B cell (primary cell): ENCODE results near the gene DIS3L2. TPM values are rescaled to one million over a fixed set of nuclear protein-coding genes. Genes with fewer than 3 reads are reported as not detected.

Source experiments
- ATAC-seq: fragments of 200-7000 bp; cut with Tn5 transposase; one replicate; pipeline ENCODE4 v1.10.0; 2021; ENCODE audit warnings: low read depth, mild to moderate bottlenecking, moderate number of reproducible peaks, moderate library complexity
- CTCF ChIA-PET: fragments of 350-600 bp; sonication (Branson Sonifier 250); formaldehyde crosslinking; loops from one replicate; lab custom pipeline; 2021; ENCODE audit warnings: antibody characterized with exemption, inconsistent platforms; lab: Charles Lee
- POLR2A ChIA-PET: fragments of 350-600 bp; sonication (Branson Sonifier 250); formaldehyde crosslinking; loops from one replicate; lab custom pipeline; 2021; ENCODE audit warnings: antibody characterized with exemption; lab: Charles Lee
- DNase-seq: peaks from one replicate; pipeline ENCODE4 v3.0.0; 2013
- H2AFZ ChIP-seq: 2 replicates; pipeline ENCODE4 v1.6.1; 2012; ENCODE audit warnings: mild to moderate bottlenecking, low read depth, low read length; ENCODE audit not compliant: insufficient read depth, poor library complexity, severe bottlenecking
- H3K27ac ChIP-seq, 2 donors: 1 replicate in 1 of 2; 2 replicates in 1 of 2; pipeline ENCODE4 v1.5.1; 2012 to 2013; ENCODE audit warnings: low read length in 2 of 2, mild to moderate bottlenecking in 2 of 2, moderate library complexity in 1 of 2
- H3K27me3 ChIP-seq, 4 experiments: fragments of 200-600 bp in 1 of 4; sonication (generic) in 1 of 4; replicated peaks in 1 of 4; 1 replicate in 2 of 4; 2 replicates in 2 of 4; pipeline versions ENCODE4 v1.6.1 to v1.7.0; 2013 to 2016; ENCODE audit warnings: low read length in 3 of 4, mild to moderate bottlenecking in 2 of 4, mixed read lengths in 1 of 4, moderate library complexity in 1 of 4; ENCODE audit not compliant: insufficient read depth in 4 of 4, control insufficient read depth in 3 of 4; ENCODE audit errors: control extremely low read depth in 1 of 4
- H3K36me3 ChIP-seq, 2 experiments: replicated peaks in 1 of 2; 1 replicate in 1 of 2; 2 replicates in 1 of 2; pipeline versions ENCODE4 v1.6.1 to v1.7.1; 2013; ENCODE audit warnings: low read length in 1 of 2; ENCODE audit not compliant: insufficient read depth in 2 of 2, control insufficient read depth in 1 of 2; ENCODE audit errors: control extremely low read depth in 1 of 2, extremely low read depth in 1 of 2
- H3K4me1 ChIP-seq, 2 donors: fragments of 200-600 bp in 1 of 2; sonication (generic) in 1 of 2; 1 replicate in 1 of 2; 2 replicates in 1 of 2; pipeline versions ENCODE4 v1.5.1 to v1.6.1; 2013 to 2017; ENCODE audit warnings: low read length in 2 of 2; ENCODE audit not compliant: control insufficient read depth in 2 of 2, insufficient read depth in 2 of 2
- H3K4me2 ChIP-seq: replicated peaks from 2 replicates; pipeline ENCODE3; 2012; ENCODE audit warnings: mild to moderate bottlenecking, low read depth, low read length; ENCODE audit not compliant: poor library complexity, severe bottlenecking
- H3K4me3 ChIP-seq, 5 experiments: fragments of 200-600 bp in 1 of 5; sonication (generic) in 1 of 5; 1 replicate in 3 of 5; 2 replicates in 2 of 5; pipeline versions ENCODE4 v1.5.1 to v1.7.0; 2011 to 2016; ENCODE audit warnings: low read length in 4 of 5, mild to moderate bottlenecking in 4 of 5, low read depth in 2 of 5, control low read depth in 1 of 5, moderate library complexity in 1 of 5; ENCODE audit not compliant: insufficient read depth in 1 of 5; ENCODE audit errors: control extremely low read depth in 1 of 5, extremely low read depth in 1 of 5
- H3K79me2 ChIP-seq: fragments of 200-600 bp; sonication (generic); one replicate; pipeline ENCODE4 v1.6.0; 2016; ENCODE audit warnings: low read length; ENCODE audit not compliant: control insufficient read depth, insufficient read depth
- H3K9ac ChIP-seq: fragments of 200-600 bp; sonication (generic); 2 replicates; pipeline ENCODE4 v1.6.1; 2017; ENCODE audit warnings: mild to moderate bottlenecking, low read length, moderate library complexity
- H3K9me3 ChIP-seq, 3 donors: one replicate each; pipeline versions ENCODE4 v1.6.1 to v1.7.1; 2013; ENCODE audit warnings: low read length in 2 of 3; ENCODE audit not compliant: control insufficient read depth in 2 of 3, insufficient read depth in 1 of 3; ENCODE audit errors: control extremely low read depth in 1 of 3
- H4K20me1 ChIP-seq: 2 replicates; pipeline ENCODE4 v1.6.0; 2012; ENCODE audit warnings: mild to moderate bottlenecking, low read length; ENCODE audit not compliant: insufficient read depth, control insufficient read depth, poor library complexity, severe bottlenecking
- H3K27ac Mint-ChIP-seq: one replicate; pipeline ENCODE4 v1.8.0; 2021; ENCODE audit warnings: mixed read lengths
- H3K27me3 Mint-ChIP-seq: one replicate; pipeline ENCODE4 v1.8.0; 2021; ENCODE audit warnings: mixed read lengths
- H3K4me1 Mint-ChIP-seq: one replicate; pipeline ENCODE4 v1.8.0; 2021; ENCODE audit warnings: mixed read lengths
- H3K4me3 Mint-ChIP-seq: one replicate; pipeline ENCODE4 v1.8.0; 2021; ENCODE audit warnings: mixed read lengths
- H3K9me3 Mint-ChIP-seq: one replicate; pipeline ENCODE4 v1.8.0; 2022; ENCODE audit warnings: mixed read lengths; ENCODE audit not compliant: insufficient read depth
- EZH2 ChIP-seq: IDR thresholded peaks from 2 replicates; pipeline ENCODE4 v1.6.1; 2012; ENCODE audit warnings: borderline replicate concordance, low read depth, mild to moderate bottlenecking, moderate library complexity, low read length; ENCODE audit not compliant: insufficient read depth, poor library complexity, severe bottlenecking
- WGBS: methylation state at CpG from one replicate; pipeline ENCODE4 v1.1.5; 2013; ENCODE audit warnings: missing lambda C conversion rate; ENCODE audit not compliant: insufficient coverage; 5-methylcytosine and 5-hydroxymethylcytosine counted together
- intact Hi-C: fragments of 100-400 bp; cut with micrococcal nuclease; formaldehyde crosslinking; loops from one replicate; pipeline ENCODE4 v1.10.0; 2022
- polyA plus RNA-seq: library from polyadenylated mRNA; depleted of rRNA; stranded (reverse); fragments of >200 nt; gene quantifications from 2 replicates; pipeline ENCODE4 v1.2.3, GENCODE V29; 2012
- total RNA-seq, 2 donors: library from RNA; stranded (reverse); fragments of 120-200 nt in 1 of 2; gene quantifications; 1 replicate in 1 of 2; 2 replicates in 1 of 2; pipeline versions ENCODE4 v1.2.3 to v1.2.4, GENCODE V29; 2013 to 2022
- TF ChIP-seq, protein P1 (sequence below): fragments of 200-600 bp; IDR thresholded peaks from one replicate; pipeline ENCODE4 v1.8.0; 2022; ENCODE audit warnings: antibody characterized with exemption, mild to moderate bottlenecking

Gene DIS3L2
- total and polyA plus RNA-seq, 2 donors (not counting 1 experiment from before 2014, with no cell fraction given): 34.5 to 70.1 TPM

DNA sequence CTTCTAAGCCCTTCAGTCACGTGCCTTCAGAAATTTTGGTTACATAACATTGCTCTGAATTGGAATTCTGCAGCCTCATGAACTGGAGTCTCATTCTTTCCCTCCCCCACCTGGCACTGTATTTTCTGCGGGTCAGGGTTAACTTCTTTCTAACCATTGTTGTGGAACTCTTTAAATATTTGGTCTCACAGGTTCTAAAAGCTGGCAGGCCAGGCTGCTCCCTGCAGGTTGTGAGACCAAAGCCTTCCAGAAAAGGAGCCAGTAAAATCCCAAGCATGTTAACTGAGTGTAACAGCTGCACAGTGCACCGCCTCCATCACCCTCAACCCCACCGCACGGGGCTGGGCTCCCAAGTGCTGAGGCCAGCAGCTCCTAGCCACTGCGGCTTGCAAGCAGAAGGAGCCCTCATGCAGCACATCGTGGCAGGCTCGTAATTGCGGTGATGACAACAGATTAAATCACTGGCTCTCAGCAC lies 243.0 kb downstream of the DIS3L2 start:
- H3K27ac Mint-ChIP-seq: no peak overlapping the region
- no peak overlapping the region for H3K4me3 Mint-ChIP-seq
- H3K9me3 ChIP-seq: no peaks in the 10 kb centered on the region
- ATAC-seq (no peak), DNase-seq (no peak)
- peaks cover 0 to 6% of the 10 kb centered on the region in 2 experiments for H3K36me3 ChIP-seq
- WGBS: 94% methylated on average over 9 of the region's 9 CpGs
- intact Hi-C loops: no loop called here
- H3K4me1 Mint-ChIP-seq: peaks cover 3% of the 10 kb centered on the region
- H3K9me3 Mint-ChIP-seq: no peaks in the 10 kb centered on the region
- no peak overlapping the region for H3K9ac ChIP-seq
- H3K4me3 ChIP-seq: no peak overlapping the region
- no peaks in the 10 kb centered on the region for H3K27me3 Mint-ChIP-seq
- no peak overlapping the region for H3K4me2 ChIP-seq
- ChIA-PET CTCF (no interaction called here), POLR2A (no interaction called here)
- H2AFZ ChIP-seq: no peak overlapping the region
- no peaks in the 10 kb centered on the region for H3K79me2 ChIP-seq
- TF ChIP-seq EZH2: no peak
- TF ChIP-seq, protein P1, sequence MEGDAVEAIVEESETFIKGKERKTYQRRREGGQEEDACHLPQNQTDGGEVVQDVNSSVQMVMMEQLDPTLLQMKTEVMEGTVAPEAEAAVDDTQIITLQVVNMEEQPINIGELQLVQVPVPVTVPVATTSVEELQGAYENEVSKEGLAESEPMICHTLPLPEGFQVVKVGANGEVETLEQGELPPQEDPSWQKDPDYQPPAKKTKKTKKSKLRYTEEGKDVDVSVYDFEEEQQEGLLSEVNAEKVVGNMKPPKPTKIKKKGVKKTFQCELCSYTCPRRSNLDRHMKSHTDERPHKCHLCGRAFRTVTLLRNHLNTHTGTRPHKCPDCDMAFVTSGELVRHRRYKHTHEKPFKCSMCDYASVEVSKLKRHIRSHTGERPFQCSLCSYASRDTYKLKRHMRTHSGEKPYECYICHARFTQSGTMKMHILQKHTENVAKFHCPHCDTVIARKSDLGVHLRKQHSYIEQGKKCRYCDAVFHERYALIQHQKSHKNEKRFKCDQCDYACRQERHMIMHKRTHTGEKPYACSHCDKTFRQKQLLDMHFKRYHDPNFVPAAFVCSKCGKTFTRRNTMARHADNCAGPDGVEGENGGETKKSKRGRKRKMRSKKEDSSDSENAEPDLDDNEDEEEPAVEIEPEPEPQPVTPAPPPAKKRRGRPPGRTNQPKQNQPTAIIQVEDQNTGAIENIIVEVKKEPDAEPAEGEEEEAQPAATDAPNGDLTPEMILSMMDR: no peak
- no peak overlapping the region for H3K27ac ChIP-seq
- H3K27me3 ChIP-seq: no peaks in the 10 kb centered on the region
- no peaks in the 10 kb centered on the region for H3K4me1 ChIP-seq
- no peaks in the 10 kb centered on the region for H4K20me1 ChIP-seq

DNA sequence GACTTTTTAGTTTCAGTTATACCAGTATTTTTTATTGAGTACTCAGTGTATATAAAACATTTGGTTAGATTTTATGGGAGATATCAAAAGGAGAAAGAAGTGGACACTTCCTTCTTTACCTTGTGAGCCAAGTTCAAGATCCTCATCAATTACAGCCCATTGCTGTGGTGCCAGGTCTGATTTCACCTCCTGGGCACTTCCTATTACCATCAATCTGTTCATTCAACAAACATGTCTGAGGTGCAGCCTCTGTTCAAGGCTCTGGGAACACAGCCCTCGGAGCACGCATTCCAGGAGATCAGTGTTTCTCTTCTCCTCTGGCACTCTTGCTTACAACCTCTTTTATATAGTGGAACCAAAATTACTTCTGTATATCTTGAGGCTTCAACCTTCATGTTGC lies 245.7 kb downstream of the DIS3L2 start:
- intact Hi-C loops: no loop called here
- peaks cover 5 to 7% of the 10 kb centered on the region in 2 donors for H3K4me1 ChIP-seq
- no peaks in the 10 kb centered on the region for H3K27me3 ChIP-seq
- no CpG with 5 or more reads among the region's 2 CpGs for WGBS
- H3K9ac ChIP-seq: no peak overlapping the region
- TF ChIP-seq EZH2: no peak
- TF ChIP-seq, protein P1: no peak
- POLR2A ChIA-PET: no interaction called here
- peaks cover 0 to 15% of the 10 kb centered on the region in 2 experiments for H3K36me3 ChIP-seq
- Mint-ChIP-seq H3K27me3 (no peaks in the 10 kb centered on the region), H3K4me1 (peaks cover 18% of the 10 kb centered on the region), H3K4me3 (no peak overlapping the region), H3K27ac (no peak overlapping the region), H3K9me3 (no peaks in the 10 kb centered on the region)
- CTCF ChIA-PET: no interaction called here
- H3K27ac ChIP-seq: no peak overlapping the region
- no peaks in the 10 kb centered on the region for H3K79me2 ChIP-seq
- H3K4me3 ChIP-seq: no peak overlapping the region
- ATAC-seq (no peak), DNase-seq (no peak)
- H3K4me2 ChIP-seq: no peak overlapping the region
- H4K20me1 ChIP-seq: no peaks in the 10 kb centered on the region
- no peaks in the 10 kb centered on the region for H3K9me3 ChIP-seq
- H2AFZ ChIP-seq: no peak overlapping the region
